NCI-H146 treated with DMSO at 0.1 percent for 48 hours (cell line): ENCODE results near the gene FKBP1A.

Experiments
- DNase-seq: peaks from one replicate; lab custom pipeline; 2025; ENCODE audit not compliant: unreplicated experiment; lab: John Stamatoyannopoulos, UW

Gene FKBP1A

GRCh38 chr20:1333462-1334369 is 59.1 kb downstream of the FKBP1A start:
- DNase-seq, result no peak

GRCh38 chr20:1332749-1333300 is 60.0 kb downstream of the FKBP1A start:
- no peak for DNase-seq

GRCh38 chr20:1331801-1332453 is 60.9 kb downstream of the FKBP1A start:
- DNase-seq, result no peak

DNA sequence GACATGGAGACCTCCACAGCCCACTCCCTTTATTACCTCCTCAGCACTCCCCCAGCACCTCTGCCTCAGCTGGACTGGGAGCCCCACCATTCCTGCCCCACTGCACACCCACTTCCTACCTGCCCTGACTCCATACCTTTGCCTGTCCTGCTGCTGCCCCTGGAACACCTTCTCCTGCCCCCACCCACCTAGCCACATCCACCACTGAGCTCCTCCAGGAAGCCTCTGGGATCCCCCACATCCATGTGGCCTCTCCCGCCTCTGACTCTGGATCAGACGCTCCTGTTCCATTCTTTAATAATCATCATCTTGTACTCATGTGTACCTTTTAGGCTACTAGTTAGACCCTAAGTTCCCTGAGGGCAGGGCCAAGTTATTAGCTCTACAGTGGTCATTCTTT is 61.8 kb downstream of the FKBP1A start:
- no peak for DNase-seq

DNA sequence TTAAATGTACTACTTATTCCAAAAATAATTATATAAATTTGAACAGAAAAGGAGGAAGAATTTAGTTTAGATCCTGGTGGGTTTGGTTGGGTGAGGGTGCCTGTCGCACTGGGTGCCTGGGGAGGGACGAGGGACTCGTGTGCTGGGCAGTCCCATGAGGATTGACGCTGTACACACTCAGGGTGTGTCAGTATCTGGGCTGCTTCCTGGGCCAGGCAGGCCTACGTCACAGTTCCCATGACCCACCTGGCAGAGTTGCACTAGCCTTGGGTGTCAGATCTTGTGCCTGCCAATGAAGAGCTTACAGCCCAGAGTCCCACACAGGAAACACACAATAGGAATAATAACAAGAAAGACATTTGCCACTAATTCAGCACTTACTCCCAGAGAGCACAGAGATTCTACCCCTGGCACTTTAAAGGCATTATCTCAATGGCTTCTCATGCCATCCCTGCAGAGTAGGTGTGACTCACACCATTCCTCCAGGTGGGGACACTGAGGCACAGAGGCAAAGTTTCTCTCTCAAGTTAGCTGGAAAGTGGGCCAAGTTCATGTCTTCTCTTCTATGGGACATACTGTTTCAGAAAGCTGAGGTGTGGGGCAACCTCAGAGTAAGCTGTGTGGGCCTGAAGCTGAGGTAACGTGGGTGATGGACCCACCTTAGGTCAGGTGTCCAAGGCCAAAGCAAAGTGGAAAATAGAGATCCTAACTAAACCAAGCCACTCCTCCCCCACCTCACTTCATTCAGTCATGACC is 62.6 kb downstream of the FKBP1A start:
- DNase-seq, result no peak

- no peak for DNase-seq
Observed at GRCh38 chr20:1328680-1329330, 64.0 kb downstream of the FKBP1A start, which contains the start of gene SDCBP2. Gene SDCBP2, minus strand, starts transcription at chr20:1329139. Its CDS starts 8,723 bp downstream, at chr20:1320416.

- DNase-seq, result no peak
Observed at GRCh38 chr20:1327827-1328679, 64.8 kb downstream of the FKBP1A start.

- no peak for DNase-seq
Observed at GRCh38 chr20:1327241-1327653, 65.6 kb downstream of the FKBP1A start.

DNA sequence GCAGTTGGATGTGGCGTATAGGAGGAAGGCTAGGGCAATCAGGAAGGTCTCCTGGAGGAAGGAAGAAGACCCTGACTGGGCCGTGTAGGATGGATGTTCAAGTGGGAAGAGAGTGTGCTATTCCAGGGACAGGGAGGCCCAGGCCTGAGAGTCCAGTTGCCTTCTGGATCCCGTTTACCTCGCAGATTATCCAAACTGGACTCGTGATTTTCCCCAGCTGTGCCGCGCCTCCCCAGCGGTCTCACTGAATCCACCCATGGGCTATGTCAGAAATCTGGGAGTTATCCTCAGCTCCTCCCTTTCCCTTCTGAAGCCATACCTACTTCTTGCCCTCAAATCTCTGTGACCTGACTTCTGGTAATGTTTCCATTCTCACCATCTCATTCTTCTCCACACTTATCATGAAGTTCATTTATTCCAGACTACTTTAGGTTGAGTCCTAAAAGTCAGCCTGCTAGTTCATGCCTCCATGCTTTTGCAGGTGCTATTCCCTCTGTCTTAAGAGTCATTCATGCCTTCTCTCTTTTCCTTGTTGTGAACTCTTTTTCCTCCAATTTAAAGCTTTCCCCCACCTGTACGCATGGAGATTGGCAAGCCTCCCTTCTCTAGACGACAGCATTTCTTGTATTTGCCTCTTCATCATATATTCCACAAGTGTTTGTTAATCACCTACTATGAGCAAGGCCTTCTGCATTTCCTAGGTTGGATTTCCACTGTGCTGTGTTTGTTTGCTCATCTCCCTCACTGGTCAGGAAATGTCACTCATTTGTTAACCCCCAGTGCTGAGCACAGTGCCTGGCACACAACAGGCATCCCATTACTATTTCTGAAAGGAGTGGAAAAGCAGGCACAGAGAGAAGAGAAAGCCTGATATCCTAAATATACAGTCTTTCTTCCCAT is 66.6 kb downstream of the FKBP1A start:
- DNase-seq, result no peak

GRCh38 chr20:1325173-1326030 is 67.5 kb downstream of the FKBP1A start:
- peak; percentile 91 for DNase-seq

- DNase-seq, result peak; percentile 87
Observed at GRCh38 chr20:1324598-1325172, 68.2 kb downstream of the FKBP1A start.

- DNase-seq, result no peak
Observed at GRCh38 chr20:1323830-1324597, 68.8 kb downstream of the FKBP1A start.

DNA sequence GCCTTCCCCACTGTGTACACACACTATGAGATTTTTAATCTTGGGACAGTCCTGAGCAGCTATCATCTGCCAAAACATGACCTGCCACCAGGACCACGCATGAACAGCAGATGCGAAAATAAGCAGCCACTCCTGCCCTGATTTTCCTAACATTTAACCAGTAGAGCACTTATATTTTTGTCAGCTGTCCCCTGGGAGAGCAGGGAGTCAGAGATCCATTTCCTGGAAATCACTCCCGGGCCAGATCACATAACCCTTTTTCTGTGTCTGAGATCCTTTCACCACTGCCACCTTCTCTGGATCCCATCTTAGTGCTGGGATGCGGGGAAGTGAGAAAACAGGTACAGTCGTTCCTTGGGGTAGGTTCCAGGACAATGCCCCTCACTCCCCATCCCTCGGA is 69.6 kb downstream of the FKBP1A start:
- no peak for DNase-seq

DNA sequence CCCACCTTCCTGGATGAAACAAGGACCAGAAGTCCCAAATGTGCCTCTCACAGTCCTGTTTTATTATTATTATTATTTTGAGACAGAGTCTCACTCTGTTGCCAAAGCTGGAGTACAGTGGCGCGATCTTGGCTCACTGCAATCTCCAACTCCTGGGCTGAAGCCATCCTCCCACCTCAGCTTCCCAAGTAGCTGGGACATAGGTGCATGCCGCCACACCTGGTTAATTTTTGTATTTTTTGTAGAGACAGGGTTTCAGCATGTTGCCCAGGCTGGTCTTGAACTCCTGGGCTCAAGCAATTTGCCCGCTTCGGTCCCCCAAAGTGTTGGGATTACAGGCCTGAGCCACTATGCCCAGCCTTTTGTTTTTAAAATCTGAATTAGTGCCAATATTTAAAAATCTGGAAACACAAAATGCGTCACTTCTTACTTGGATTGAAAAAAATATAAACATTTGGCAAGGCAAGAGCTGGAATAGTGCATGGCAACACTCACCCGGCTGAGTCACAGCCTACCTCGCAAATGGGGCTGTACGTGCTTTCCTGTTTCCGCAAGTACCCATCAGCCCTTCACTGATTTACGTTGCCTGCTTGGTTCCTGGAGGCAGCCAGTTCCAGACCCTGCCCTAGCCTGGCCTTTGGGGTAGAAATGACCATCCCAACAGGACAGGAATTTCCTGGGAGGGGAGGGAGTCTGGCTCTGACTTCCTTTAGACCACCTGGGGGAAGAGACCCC is 70.2 kb downstream of the FKBP1A start:
- DNase-seq, result no peak

- no peak for DNase-seq
Observed at GRCh38 chr20:1321654-1321939, 71.3 kb downstream of the FKBP1A start.

DNA sequence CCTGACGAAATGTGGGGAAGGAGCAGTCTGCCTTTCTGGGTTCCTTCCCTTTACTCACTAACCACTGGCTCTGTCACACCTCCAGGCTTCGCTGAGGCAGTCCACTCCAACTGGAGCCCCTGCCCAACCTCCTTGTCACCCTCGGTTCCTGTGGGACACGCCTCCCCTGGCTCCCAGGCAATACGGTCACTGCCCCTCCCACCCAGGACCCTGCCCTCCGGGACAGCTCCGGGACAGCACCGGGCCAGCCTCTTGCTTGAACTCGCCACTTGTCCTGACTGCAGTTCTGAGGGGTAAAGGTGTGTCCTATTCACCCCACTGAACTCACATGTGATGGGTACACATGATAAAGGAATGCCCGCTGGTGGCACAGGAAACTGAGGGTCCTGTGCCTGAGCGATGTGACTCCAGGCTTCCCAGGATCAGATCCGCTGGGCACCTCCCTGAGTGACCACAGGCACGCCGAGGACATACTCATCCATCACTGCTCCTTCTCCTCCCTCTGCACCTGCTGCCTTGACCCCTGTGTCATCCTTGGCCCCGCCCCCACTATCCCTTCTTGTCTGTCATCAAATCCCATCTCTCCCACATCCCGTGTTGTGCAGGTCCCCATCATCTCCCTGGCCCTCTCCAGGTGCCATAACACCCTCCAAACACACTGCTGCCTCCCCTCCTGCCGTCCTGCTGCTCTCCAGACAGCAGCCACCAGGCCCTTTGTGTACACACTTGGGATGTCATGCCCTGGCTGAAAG is 71.8 kb downstream of the FKBP1A start:
- DNase-seq, result no peak
